Caco-2 (cell line): ENCODE measurements around the gene COL20A1. TPM values are rescaled to one million over a fixed set of nuclear protein-coding genes. Genes with fewer than 3 reads are reported as not detected.
A peak's percentile ranks its signal among the peaks of the same experiment; 100 is the strongest.

Source experiments
- BruUV-seq: library from RNA; stranded (reverse); fragments of 400-500 nt; replicated peaks from 2 replicates; lab custom pipeline; 2021; lab: Mats Ljungman, UMichigan
- CTCF ChIA-PET: fragments of 300-600 bp; sonication (Branson Sonifier 250); formaldehyde crosslinking; loops from one replicate; lab custom pipeline; 2022; ENCODE audit warnings: antibody characterized with exemption; lab: Charles Lee
- POLR2A ChIA-PET: fragments of 300-600 bp; sonication (Branson Sonifier 250); formaldehyde crosslinking; loops from one replicate; lab custom pipeline; 2022; ENCODE audit warnings: antibody characterized with exemption; lab: Charles Lee
- DNase-seq, 2 experiments: peaks; one replicate each; pipeline versions ENCODE4 v3.0.0 to v3.0.0-alpha.2; 2020 to 2022
- H3K27me3 ChIP-seq: replicated peaks from 2 replicates; pipeline ENCODE4 v1.6.0; 2011; ENCODE audit warnings: low read length; ENCODE audit not compliant: control insufficient read depth, insufficient read depth
- H3K36me3 ChIP-seq: 2 replicates; pipeline ENCODE4 v1.5.1; 2011; ENCODE audit warnings: low read length; ENCODE audit not compliant: control insufficient read depth, insufficient read depth
- H3K4me1 ChIP-seq: fragments of 250-450 bp; sonication (Bioruptor Pico); 2 replicates; pipeline ENCODE4 v1.5.1; 2020; ENCODE audit warnings: mild to moderate bottlenecking
- H3K4me3 ChIP-seq: 2 replicates; pipeline ENCODE4 v1.5.1; 2011; ENCODE audit warnings: low read depth, mild to moderate bottlenecking, control low read depth, low read length
- H3K9me3 ChIP-seq: fragments of 250-450 bp; sonication (Bioruptor Pico); 2 replicates; pipeline ENCODE4 v1.5.1; 2020; ENCODE audit warnings: mild to moderate bottlenecking, moderate library complexity
- H3K27ac Mint-ChIP-seq: one replicate; pipeline ENCODE4 v1.8.0; 2022; ENCODE audit warnings: mixed read lengths; ENCODE audit not compliant: unreplicated experiment
- H3K27me3 Mint-ChIP-seq: one replicate; pipeline ENCODE4 v1.8.0; 2022; ENCODE audit warnings: mixed read lengths; ENCODE audit not compliant: insufficient read depth, unreplicated experiment
- H3K36me3 Mint-ChIP-seq: one replicate; pipeline ENCODE4 v1.8.0; 2022; ENCODE audit warnings: mild to moderate bottlenecking, mixed read lengths; ENCODE audit not compliant: insufficient read depth, unreplicated experiment
- H3K4me1 Mint-ChIP-seq: one replicate; pipeline ENCODE4 v1.8.0; 2022; ENCODE audit warnings: low read depth, mixed read lengths; ENCODE audit not compliant: unreplicated experiment
- H3K4me3 Mint-ChIP-seq: one replicate; pipeline ENCODE4 v1.8.0; 2022; ENCODE audit warnings: mild to moderate bottlenecking, moderate library complexity, mixed read lengths; ENCODE audit not compliant: unreplicated experiment
- H3K9me3 Mint-ChIP-seq: one replicate; pipeline ENCODE4 v1.8.0; 2022; ENCODE audit warnings: mixed read lengths; ENCODE audit not compliant: unreplicated experiment
- CTCF ChIP-seq, 2 experiments: fragments of 200-600 bp in 1 of 2; IDR thresholded peaks; 1 replicate in 1 of 2; 2 replicates in 1 of 2; pipeline versions ENCODE4 v1.5.1 to v1.8.0; 2011 to 2022; ENCODE audit warnings: antibody characterized with exemption in 1 of 2, control low read depth in 1 of 2, inconsistent platforms in 1 of 2, low read depth in 1 of 2, low read length in 1 of 2, mild to moderate bottlenecking in 1 of 2, moderate library complexity in 1 of 2; ENCODE audit not compliant: insufficient read depth in 1 of 2, severe bottlenecking in 1 of 2, unreplicated experiment in 1 of 2
- intact Hi-C: fragments of 100-400 bp; cut with micrococcal nuclease; formaldehyde crosslinking; loops from one replicate; pipeline ENCODE4 v1.10.0; 2022; ENCODE audit not compliant: unreplicated experiment
- total RNA-seq: library from RNA; stranded (reverse); gene quantifications from 2 replicates; pipeline ENCODE4 v1.2.3, GENCODE V29; 2022

The COL20A1 gene
- total RNA-seq, 1 experiment from 2014 or later = 0.27 TPM

- Histone ChIP-seq H3K36me3 (no peaks in the 10 kb centered on the region), H3K4me1 (peaks cover 56% of the 10 kb centered on the region), H3K27me3 (no peaks in the 10 kb centered on the region), H3K4me3 (no peak overlapping the region), H3K9me3 (no peaks in the 10 kb centered on the region)
- POLR2A ChIA-PET = no interaction called here
- no peak overlapping the region for H3K27ac Mint-ChIP-seq
- no peak overlapping the region for H3K4me3 Mint-ChIP-seq
- no peak for DNase-seq
- no peaks in the 10 kb centered on the region for H3K27me3 Mint-ChIP-seq
- H3K36me3 Mint-ChIP-seq = peaks cover 9% of the 10 kb centered on the region
- CTCF ChIA-PET = interaction anchor here (0.6 to 3.2 kb wide), 4 partner anchors 13 to 68 kb away, joined by 3 to 23 read pairs (median 7); no protein-coding TSS in a partner anchor
- BruUV-seq = no TSS peak
- no peak for TF ChIP-seq CTCF (IDR thresholded peaks at IDR 0.05; ENCODE audit: insufficient read depth in 1 of 2, low read depth in 1 of 2, low read length in 1 of 2, severe bottlenecking in 1 of 2, unreplicated experiment in 1 of 2)
- no peaks in the 10 kb centered on the region for H3K9me3 Mint-ChIP-seq
- intact Hi-C loops = no loop called here
- peaks cover 56% of the 10 kb centered on the region for H3K4me1 Mint-ChIP-seq
Observed at GRCh38 chr20:63253065-63253437, 39.9 kb upstream of the COL20A1 start.

- Mint-ChIP-seq H3K4me1 (peaks cover 57% of the 10 kb centered on the region), H3K9me3 (no peaks in the 10 kb centered on the region), H3K36me3 (peaks cover 9% of the 10 kb centered on the region), H3K27ac (no peak overlapping the region), H3K27me3 (no peaks in the 10 kb centered on the region), H3K4me3 (no peak overlapping the region)
- peak overlapping the region; percentile 13; the same call in 1 of the 2 replicates for H3K4me3 ChIP-seq
- BruUV-seq = no TSS peak
- TF ChIP-seq CTCF (IDR thresholded peaks at IDR 0.05; ENCODE audit: insufficient read depth in 1 of 2, low read depth in 1 of 2, low read length in 1 of 2, severe bottlenecking in 1 of 2, unreplicated experiment in 1 of 2) = no peak
- H3K9me3 ChIP-seq = no peaks in the 10 kb centered on the region
- H3K4me1 ChIP-seq = peaks cover 56% of the 10 kb centered on the region
- no peaks in the 10 kb centered on the region for H3K27me3 ChIP-seq
- POLR2A ChIA-PET = no interaction called here
- CTCF ChIA-PET = interaction anchor here (0.6 to 3.2 kb wide), 4 partner anchors 13 to 67 kb away, joined by 3 to 23 read pairs (median 7); no protein-coding TSS in a partner anchor
- intact Hi-C loops = no loop called here
- DNase-seq = no peak
- no peaks in the 10 kb centered on the region for H3K36me3 ChIP-seq
Observed at GRCh38 chr20:63253438-63254231, 39.4 kb upstream of the COL20A1 start.

- peak within 1 kb of the TSS; percentile 59 for H3K4me3 Mint-ChIP-seq
- H3K4me1 Mint-ChIP-seq = peaks cover 51% of the 10 kb centered on the region
- no peak for TF ChIP-seq CTCF (IDR thresholded peaks at IDR 0.05; ENCODE audit: insufficient read depth in 1 of 2, low read depth in 1 of 2, low read length in 1 of 2, severe bottlenecking in 1 of 2, unreplicated experiment in 1 of 2)
- peaks cover 9% of the 10 kb centered on the region for H3K36me3 Mint-ChIP-seq
- no peaks in the 10 kb centered on the region for H3K27me3 Mint-ChIP-seq
- intact Hi-C loops = no loop called here
- CTCF ChIA-PET = interaction anchor here (1.0 to 3.2 kb wide), 5 partner anchors 11 to 38 kb away, joined by 4 to 23 read pairs (median 6); no protein-coding TSS in a partner anchor
- no peaks in the 10 kb centered on the region for H3K27me3 ChIP-seq
- H3K27ac Mint-ChIP-seq = peak within 1 kb of the TSS; percentile 20
- no peaks in the 10 kb centered on the region for H3K9me3 Mint-ChIP-seq
- POLR2A ChIA-PET = no interaction called here
- no peak for DNase-seq
- peak within 1 kb of the TSS; percentile 13 for H3K4me3 ChIP-seq
- H3K4me1 ChIP-seq = peaks cover 56% of the 10 kb centered on the region
- no TSS peak for BruUV-seq
- H3K36me3 ChIP-seq = no peaks in the 10 kb centered on the region
- no peaks in the 10 kb centered on the region for H3K9me3 ChIP-seq
Observed at GRCh38 chr20:63254232-63254605, 38.8 kb upstream of the COL20A1 start, which contains the start of gene NKAIN4. TSS of gene NKAIN4 (minus strand) at chr20:63254463. CDS start at chr20:63254450, 13 bp downstream.
